SK-N-SH (cell line): ENCODE results near the gene SPINT2. TPM values are rescaled to one million over a fixed set of nuclear protein-coding genes. Genes with fewer than 3 reads are reported as not detected.

ENCODE experiments used
- CTCF ChIA-PET: fragments of 300-600, 350-600 bp; formaldehyde crosslinking; extraction: SDS; loops from one replicate; lab custom pipeline; 2021; lab: Yijun Ruan, JAX
- POLR2A ChIA-PET: fragments of 350-600 bp; sonication (Branson Sonifier 250); formaldehyde crosslinking; extraction: SDS; loops from one replicate; lab custom pipeline; 2020; ENCODE audit warnings: antibody characterized with exemption, inconsistent platforms; lab: Yijun Ruan, JAX
- DNase-seq: peaks from one replicate; pipeline ENCODE4 v3.0.0; 2012
- H2AFZ ChIP-seq: fragments of 200-600 bp; sonication (generic); 2 replicates; pipeline ENCODE4 v1.8.1; 2016; ENCODE audit warnings: antibody characterized with exemption, mild to moderate bottlenecking, low read depth
- H3F3A ChIP-seq: fragments of 200-600 bp; sonication (generic); replicated peaks from 2 replicates; pipeline ENCODE3; 2016; ENCODE audit warnings: antibody characterized with exemption, mild to moderate bottlenecking; ENCODE audit not compliant: insufficient read depth
- H3K27ac ChIP-seq, 2 experiments: fragments of 200-500 bp in 1 of 2; fragments of 200-600 bp in 1 of 2; sonication (Bioruptor generic) in 1 of 2; sonication (generic), shearing (Covaris generic) in 1 of 2; 2 replicates each; pipeline versions ENCODE4 v1.5.1 to v1.6.1; 2014 to 2016; ENCODE audit warnings: low read depth in 2 of 2, inconsistent platforms in 1 of 2, low read length in 1 of 2, mild to moderate bottlenecking in 1 of 2, mixed read lengths in 1 of 2
- H3K27me3 ChIP-seq: fragments of 200-600 bp; sonication (generic), shearing (Covaris generic); 2 replicates; pipeline ENCODE4 v1.6.1; 2016; ENCODE audit warnings: mixed run types; ENCODE audit not compliant: insufficient read depth
- H3K36me3 ChIP-seq, 2 experiments: fragments of 200-500 bp in 1 of 2; fragments of 200-600 bp in 1 of 2; sonication (Bioruptor generic) in 1 of 2; sonication (generic) in 1 of 2; replicated peaks in 1 of 2; 2 replicates each; pipeline versions ENCODE3 to v1.5.1; 2014 to 2016; ENCODE audit warnings: low read length in 1 of 2, mild to moderate bottlenecking in 1 of 2; ENCODE audit not compliant: insufficient read depth in 2 of 2, control insufficient read depth in 1 of 2
- H3K4me1 ChIP-seq, 2 experiments: fragments of 200-500 bp in 1 of 2; fragments of 200-600 bp in 1 of 2; sonication (Bioruptor generic) in 1 of 2; sonication (generic), shearing (Covaris generic) in 1 of 2; 2 replicates each; pipeline versions ENCODE4 v1.5.1 to v1.6.1; 2014 to 2016; ENCODE audit warnings: low read depth in 1 of 2, low read length in 1 of 2, mixed run types in 1 of 2; ENCODE audit not compliant: insufficient read depth in 2 of 2, control insufficient read depth in 1 of 2
- H3K4me2 ChIP-seq: fragments of 200-600 bp; sonication (generic), shearing (Covaris generic); 2 replicates; pipeline ENCODE4 v1.6.1; 2017; ENCODE audit warnings: mixed run types
- H3K4me3 ChIP-seq, 2 experiments: fragments of 200-500 bp in 1 of 2; fragments of 200-600 bp in 1 of 2; sonication (Bioruptor generic) in 1 of 2; sonication (generic), shearing (Covaris generic) in 1 of 2; 2 replicates each; pipeline versions ENCODE4 v1.5.1 to v1.8.1; 2014 to 2016; ENCODE audit warnings: low read depth in 2 of 2, inconsistent platforms in 1 of 2, low read length in 1 of 2, mild to moderate bottlenecking in 1 of 2, mixed read lengths in 1 of 2, moderate library complexity in 1 of 2
- H3K79me2 ChIP-seq: fragments of 200-600 bp; sonication (generic); 2 replicates; pipeline ENCODE4 v1.8.1; 2017; ENCODE audit warnings: mild to moderate bottlenecking; ENCODE audit not compliant: insufficient read depth
- H3K9ac ChIP-seq: fragments of 200-600 bp; sonication (generic); 2 replicates; pipeline ENCODE4 v1.6.1; 2017; ENCODE audit warnings: mixed run types
- H3K9me2 ChIP-seq: fragments of 200-600 bp; sonication (generic); 2 replicates; pipeline ENCODE4 v1.6.1; 2017; ENCODE audit warnings: mixed run types
- H3K9me3 ChIP-seq: fragments of 200-600 bp; sonication (generic); 2 replicates; pipeline ENCODE4 v1.6.1; 2017; ENCODE audit warnings: mixed run types, mild to moderate bottlenecking, moderate library complexity
- H4K20me1 ChIP-seq: fragments of 200-600 bp; sonication (generic); 2 replicates; pipeline ENCODE4 v1.6.1; 2017; ENCODE audit warnings: mild to moderate bottlenecking, mixed run types; ENCODE audit not compliant: insufficient read depth
- CHD2 ChIP-seq: fragments of 150-350 bp; IDR thresholded peaks from 2 replicates; pipeline ENCODE4 v1.6.1; 2018; ENCODE audit warnings: low read length; ENCODE audit not compliant: partially characterized antibody
- CTCF ChIP-seq: fragments of 200-600 bp; sonication (generic); IDR thresholded peaks from 2 replicates; pipeline ENCODE4 v1.6.1; 2017; ENCODE audit warnings: antibody characterized with exemption, mild to moderate bottlenecking, moderate library complexity
- FOXJ3 ChIP-seq: sonication (generic); formaldehyde crosslinking; IDR thresholded peaks from 2 replicates; pipeline ENCODE4 v1.5.1; 2020; ENCODE audit warnings: mild to moderate bottlenecking, missing genetic modification reagents
- GABPA ChIP-seq: IDR thresholded peaks from 2 replicates; pipeline ENCODE4 v1.4.0; 2012; ENCODE audit warnings: low read depth, mild to moderate bottlenecking
- IRF3 ChIP-seq: fragments of 150-350 bp; IDR thresholded peaks from 2 replicates; pipeline ENCODE4 v1.6.1; 2016; ENCODE audit warnings: mild to moderate bottlenecking, low read depth, low read length
- JUND ChIP-seq: IDR thresholded peaks from 2 replicates; pipeline ENCODE4 v1.4.0; 2012
- MAX ChIP-seq: IDR thresholded peaks from 2 replicates; pipeline ENCODE4 v1.4.0; 2012; ENCODE audit warnings: low read depth
- MXI1 ChIP-seq: IDR thresholded peaks from 2 replicates; pipeline ENCODE4 v1.6.1; 2012; ENCODE audit warnings: mild to moderate bottlenecking, low read depth, low read length, improper control_type of control experiment
- NRF1 ChIP-seq: IDR thresholded peaks from 2 replicates; pipeline ENCODE4 v1.6.1; 2012; ENCODE audit warnings: low read depth, mild to moderate bottlenecking, low read length
- POLR2AphosphoS5 ChIP-seq: IDR thresholded peaks from 2 replicates; pipeline ENCODE4 v1.6.1; 2012; ENCODE audit warnings: low read depth, low read length
- TEAD4 ChIP-seq: IDR thresholded peaks from 2 replicates; pipeline ENCODE4 v1.4.0; 2012; ENCODE audit warnings: mild to moderate bottlenecking, borderline replicate concordance; ENCODE audit not compliant: insufficient read depth
- USF2 ChIP-seq: fragments of 150-350 bp; IDR thresholded peaks from 2 replicates; pipeline ENCODE4 v1.6.1; 2017; ENCODE audit warnings: antibody characterized with exemption, low read length, low read depth, borderline replicate concordance
- YY1 ChIP-seq: IDR thresholded peaks from 2 replicates; pipeline ENCODE4 v1.4.0; 2012; ENCODE audit warnings: low read depth, mild to moderate bottlenecking
- WGBS: methylation state at CpG from one replicate; pipeline ENCODE4 v1.1.6; 2017; ENCODE audit warnings: low lambda C conversion rate; 5-methylcytosine and 5-hydroxymethylcytosine counted together
- polyA plus RNA-seq, 3 experiments: library from polyadenylated mRNA; depleted of rRNA; stranded (reverse); fragments of >200 nt; gene quantifications; 2 replicates each; pipeline ENCODE4 v1.2.3, GENCODE V29; 2012

Gene SPINT2
- polyA plus RNA-seq, 1 of the 3 experiments (the other 2 are of a cell fraction) = 1.0 TPM

- TF ChIP-seq CTCF (no peak), GABPA (peak; percentile 56; the same call in 1 of the 2 replicates), TEAD4 (no peak), YY1 (peak; percentile 38; the same call in 1 of the 2 replicates), CHD2 (peak; percentile 47), FOXJ3 (no peak), POLR2AphosphoS5 (peak; percentile 9; the same call in 1 of the 2 replicates), USF2 (no peak), JUND (no peak)
- Histone ChIP-seq H3F3A (peaks cover 2% of the 10 kb centered on the region), H3K4me2 (peak overlapping the region; percentile 88), H2AFZ (peak overlapping the region; percentile 98), H3K9ac (peak overlapping the region; percentile 57; the same call in 1 of the 2 replicates), H3K79me2 (no peaks in the 10 kb centered on the region), H3K4me1 (peaks cover 0 to 8% of the 10 kb centered on the region in 2 experiments; a peak in 1 of 4 replicates), H3K9me2 (no peaks in the 10 kb centered on the region), H3K27ac (peak overlapping the region; percentile 82 to 86), H3K9me3 (no peaks in the 10 kb centered on the region), H3K36me3 (no peaks in the 10 kb centered on the region), H3K27me3 (no peaks in the 10 kb centered on the region), H3K4me3 (peak overlapping the region; percentile 68 to 96), H4K20me1 (no peaks in the 10 kb centered on the region)
- under 1% methylated on average over 52 of the region's 52 CpGs for WGBS
- POLR2A ChIA-PET = interaction anchor here (2.1 kb wide), 1 partner anchor 38 kb away, joined by 10 read pairs; the partner anchor contains the start of gene PSMD8
- CTCF ChIA-PET = interaction anchor here (0.7 to 7.1 kb wide), 33 partner anchors 9 to 447 kb away, joined by 3 to 76 read pairs (median 5); partner anchors contain the start of genes GGN, KCNK6, PPP1R14A and PSMD8
- peak; percentile 92 for DNase-seq
Measured at GRCh38 chr19:38335949-38336637, 71.7 kb downstream of the SPINT2 start.

DNA sequence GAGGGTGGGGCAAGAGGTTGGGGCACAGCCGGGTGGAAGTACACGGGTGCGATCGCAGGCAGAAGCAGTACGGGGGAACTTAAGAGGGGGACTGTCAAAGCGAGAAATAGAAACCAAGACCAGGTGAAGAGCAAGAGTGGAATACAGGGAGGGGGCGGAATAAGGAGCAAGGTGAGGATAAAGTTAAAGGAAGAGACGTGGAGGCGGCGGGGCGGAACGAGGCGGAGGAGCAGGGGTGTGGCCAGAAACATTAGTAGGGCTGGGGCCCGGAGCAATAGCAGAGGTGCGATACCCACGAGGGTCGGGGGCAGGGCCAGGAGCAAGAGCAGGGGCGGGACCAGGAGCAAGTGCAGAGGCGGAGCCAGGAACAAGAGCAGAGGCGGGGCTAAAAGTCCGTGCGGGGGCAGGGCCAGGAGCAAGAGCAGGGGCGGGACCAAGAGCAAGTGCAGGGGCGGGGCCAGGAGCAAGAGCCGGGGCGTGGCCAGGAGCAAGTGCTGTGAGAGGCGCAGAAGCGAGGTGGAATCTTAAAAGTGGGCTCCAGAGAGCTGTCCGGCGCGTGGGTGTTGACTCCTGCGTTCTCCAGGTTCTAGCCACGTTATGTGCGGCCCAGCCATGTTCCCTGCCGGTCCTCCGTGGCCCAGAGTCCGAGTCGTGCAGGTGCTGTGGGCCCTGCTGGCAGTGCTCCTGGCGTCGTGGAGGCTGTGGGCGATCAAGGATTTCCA is 72.4 kb downstream of the SPINT2 start:
- Histone ChIP-seq H3K36me3 (no peaks in the 10 kb centered on the region), H3K4me3 (peak overlapping the region; percentile 68 to 96), H3K27me3 (no peaks in the 10 kb centered on the region), H3K27ac (peak overlapping the region; percentile 82 to 86)
- ChIA-PET CTCF (interaction anchor here (0.9 to 4.9 kb wide), 10 partner anchors 37 to 225 kb away, joined by 3 to 76 read pairs (median 6); partner anchors contain the start of genes FAM98C, GGN, PSMD8 and SPRED3), POLR2A (interaction anchor here (0.8 to 2.1 kb wide), 2 partner anchors 10 to 37 kb away, joined by 3 to 10 read pairs; partner anchors contain the start of gene PSMD8)
- peak; percentile 90 for DNase-seq
- 1% methylated on average over 29 of the region's 41 CpGs for WGBS
- TF ChIP-seq MXI1 (peak; percentile 67), NRF1 (peak; percentile 47), MAX (peak; percentile 84), IRF3 (no peak)
- TF ChIP-seq, all 33 proteins: peak for 3
- peaks cover 2% of the 10 kb centered on the region for H3F3A ChIP-seq
- peak overlapping the region; percentile 57; the same call in 1 of the 2 replicates for H3K9ac ChIP-seq
- peak overlapping the region; percentile 98 for H2AFZ ChIP-seq
- H3K79me2 ChIP-seq = no peaks in the 10 kb centered on the region
- no peaks in the 10 kb centered on the region for H3K9me2 ChIP-seq
- H4K20me1 ChIP-seq = no peaks in the 10 kb centered on the region
- peak overlapping the region; percentile 88 for H3K4me2 ChIP-seq
- H3K4me1 ChIP-seq = peaks cover 0 to 8% of the 10 kb centered on the region in 2 experiments; a peak in 1 of 4 replicates
- H3K9me3 ChIP-seq = no peaks in the 10 kb centered on the region
